Naive thymus-derived CD4-positive, alpha-beta T cell (primary cell): ENCODE data around the gene ZNF44. TPM values are rescaled to one million over a fixed set of nuclear protein-coding genes. Genes with fewer than 3 reads are reported as not detected.

Experiments
- ATAC-seq: fragments of 150-1000 bp; cut with Tn5 transposase; 2 replicates; pipeline ENCODE4 v1.10.0; 2021; ENCODE audit warnings: mild to moderate bottlenecking, moderate library complexity
- CTCF ChIA-PET: fragments of 350-600 bp; sonication (Branson Sonifier 250); formaldehyde crosslinking; loops from one replicate; lab custom pipeline; 2021; ENCODE audit warnings: antibody characterized with exemption; lab: Charles Lee
- POLR2A ChIA-PET: fragments of 350-600 bp; sonication (Branson Sonifier 250); formaldehyde crosslinking; loops from one replicate; lab custom pipeline; 2021; ENCODE audit warnings: antibody characterized with exemption, inconsistent platforms; lab: Charles Lee
- DNase-seq, 9 donors: peaks; one replicate each; pipeline versions ENCODE4 v3.0.0 to v3.0.0-alpha.2; 2020 to 2022; ENCODE audit warnings: mixed read lengths in 1 of 9
- H3K27ac ChIP-seq: one replicate; pipeline ENCODE4 v1.7.0; 2013; ENCODE audit warnings: mild to moderate bottlenecking, low read depth, low read length, moderate library complexity
- H3K27me3 ChIP-seq, 2 donors: one replicate each; pipeline ENCODE4 v1.7.0; 2013; ENCODE audit warnings: low read length in 2 of 2, mild to moderate bottlenecking in 2 of 2, moderate library complexity in 2 of 2; ENCODE audit not compliant: control insufficient read depth in 2 of 2, insufficient read depth in 2 of 2
- H3K36me3 ChIP-seq, 3 experiments: 1 replicate in 2 of 3; 2 replicates in 1 of 3; pipeline ENCODE4 v1.7.0; 2013; ENCODE audit warnings: low read length in 3 of 3, mild to moderate bottlenecking in 3 of 3, moderate library complexity in 1 of 3; ENCODE audit not compliant: insufficient read depth in 3 of 3, control insufficient read depth in 2 of 3
- H3K4me1 ChIP-seq, 2 donors: one replicate each; pipeline ENCODE4 v1.7.0; 2013; ENCODE audit warnings: low read length in 2 of 2, mild to moderate bottlenecking in 2 of 2, moderate library complexity in 1 of 2; ENCODE audit not compliant: control insufficient read depth in 2 of 2, insufficient read depth in 2 of 2
- H3K4me3 ChIP-seq: 2 replicates; pipeline ENCODE4 v1.7.0; 2013; ENCODE audit warnings: mild to moderate bottlenecking, low read length
- H3K9me3 ChIP-seq, 3 experiments: 1 replicate in 2 of 3; 2 replicates in 1 of 3; pipeline ENCODE4 v1.7.0; 2013; ENCODE audit warnings: low read length in 3 of 3; ENCODE audit not compliant: control insufficient read depth in 2 of 3
- H3K27ac Mint-ChIP-seq, 9 donors: one replicate each; pipeline ENCODE4 v1.8.0; 2020 to 2022; ENCODE audit warnings: mixed read lengths in 9 of 9, mild to moderate bottlenecking in 8 of 9, moderate library complexity in 5 of 9, inconsistent platforms in 2 of 9
- H3K27me3 Mint-ChIP-seq, 5 donors: one replicate each; pipeline ENCODE4 v1.8.0; 2021 to 2022; ENCODE audit warnings: mixed read lengths in 5 of 5, mild to moderate bottlenecking in 1 of 5
- H3K36me3 Mint-ChIP-seq, 5 donors: one replicate each; pipeline ENCODE4 v1.8.0; 2020 to 2022; ENCODE audit warnings: mixed read lengths in 5 of 5, mild to moderate bottlenecking in 3 of 5, inconsistent platforms in 1 of 5
- H3K4me1 Mint-ChIP-seq, 7 donors: one replicate each; pipeline ENCODE4 v1.8.0; 2020 to 2022; ENCODE audit warnings: mixed read lengths in 7 of 7, mild to moderate bottlenecking in 3 of 7, inconsistent platforms in 1 of 7
- H3K4me3 Mint-ChIP-seq, 10 donors: one replicate each; pipeline ENCODE4 v1.8.0; 2020 to 2022; ENCODE audit warnings: mild to moderate bottlenecking in 10 of 10, mixed read lengths in 10 of 10, moderate library complexity in 6 of 10, inconsistent platforms in 2 of 10
- H3K9me3 Mint-ChIP-seq, 11 donors: one replicate each; pipeline ENCODE4 v1.8.0; 2020 to 2022; ENCODE audit warnings: mixed read lengths in 11 of 11, mild to moderate bottlenecking in 4 of 11, inconsistent platforms in 1 of 11, moderate library complexity in 1 of 11
- intact Hi-C, 2 donors: fragments of 100-400 bp; cut with micrococcal nuclease; formaldehyde crosslinking; loops; one replicate each; pipeline ENCODE4 v1.15.1; 2023
- polyA plus RNA-seq, 2 donors: library from polyadenylated mRNA; unstranded; fragments of 300-500 nt; fragmentation: Illumina TruSeq; gene quantifications; one replicate each; pipeline ENCODE4 v1.2.3, GENCODE V29; 2021
- total RNA-seq, 6 experiments: library from RNA in 5 of 6; stranded (reverse) in 5 of 6; gene quantifications; 1 replicate in 5 of 6; 2 replicates in 1 of 6; pipeline ENCODE4 v1.2.3 and lab custom pipeline; 2021 to 2026

ZNF44 gene
- total and polyA plus RNA-seq, 7 experiments from 2014 or later: 16.3 to 67.4 (median 31.3) TPM

GRCh38 chr19:12270854-12271253 lies 23.8 kb downstream of the ZNF44 start:
- Histone ChIP-seq H3K4me1 (no peaks in the 10 kb centered on the region), H3K36me3 (peaks cover 19 to 52% (median 20%) of the 10 kb centered on the region in 3 experiments), H3K27ac (no peak overlapping the region), H3K9me3 (peaks cover 15 to 81% (median 48%) of the 10 kb centered on the region in 3 experiments), H3K4me3 (no peak overlapping the region), H3K27me3 (no peaks in the 10 kb centered on the region)
- ATAC-seq (no peak), DNase-seq (no peak)
- POLR2A ChIA-PET: interaction anchor here (1.0 kb wide), 1 partner anchor 17 kb away, joined by 4 read pairs; no protein-coding TSS in a partner anchor
- Mint-ChIP-seq H3K9me3 (peaks cover 15 to 96% (median 69%) of the 10 kb centered on the region in 11 donors), H3K36me3 (peaks cover 35 to 73% (median 63%) of the 10 kb centered on the region in 5 donors), H3K27me3 (no peaks in the 10 kb centered on the region), H3K4me3 (peak overlapping the region in 1 of 10 donors; percentile 53), H3K27ac (no peak overlapping the region), H3K4me1 (peaks cover 0 to 4% (median 0%) of the 10 kb centered on the region in 7 donors)
- intact Hi-C loops: no loop called here
- CTCF ChIA-PET: no interaction called here

DNA sequence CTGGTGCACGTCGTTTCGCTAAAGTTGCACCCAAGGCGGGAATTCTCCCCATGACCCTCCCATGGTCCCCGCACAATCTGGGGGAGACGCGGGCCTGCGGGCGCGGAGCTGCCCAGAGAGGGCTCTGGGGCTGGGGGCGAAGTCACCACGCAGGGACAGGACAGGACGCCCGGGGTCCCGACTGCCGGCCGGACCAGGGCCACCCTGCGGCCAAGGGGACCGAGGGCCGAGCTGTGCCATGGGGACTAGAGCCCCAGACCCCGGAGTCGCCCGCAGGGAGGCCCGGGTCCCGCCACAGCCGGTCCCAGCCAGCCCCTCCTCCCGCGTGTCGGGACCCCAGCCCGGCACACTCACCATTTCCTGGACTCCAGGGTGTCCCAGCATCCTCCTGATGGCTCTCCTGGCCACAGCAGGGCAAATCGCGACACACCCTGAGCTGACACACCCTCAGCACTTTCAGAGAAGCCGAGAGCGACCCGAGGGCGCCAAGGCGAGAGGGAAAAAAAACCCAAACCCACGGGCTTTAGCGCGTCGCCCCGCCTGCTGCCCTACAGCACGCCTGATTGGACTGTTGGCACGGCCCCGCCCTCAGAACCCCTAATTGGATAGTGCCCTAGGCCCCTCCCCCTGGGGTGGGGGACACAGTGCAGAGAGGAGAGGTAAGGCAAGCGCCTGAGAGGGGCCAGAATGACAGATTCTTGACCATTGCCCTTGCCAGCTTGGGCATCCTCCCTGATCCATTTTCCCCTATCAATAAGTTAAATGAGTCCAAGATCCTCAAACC lies 28.6 kb downstream of the ZNF44 start:
- H3K9me3 ChIP-seq: peaks cover 0 to 65% (median 20%) of the 10 kb centered on the region in 3 experiments
- ChIA-PET POLR2A (no interaction called here), CTCF (no interaction called here)
- Mint-ChIP-seq H3K4me3 (no peak overlapping the region), H3K27ac (no peak overlapping the region), H3K27me3 (no peaks in the 10 kb centered on the region), H3K9me3 (peaks cover 6 to 87% (median 48%) of the 10 kb centered on the region in 11 donors), H3K4me1 (peaks cover 0 to 5% (median 0%) of the 10 kb centered on the region in 7 donors), H3K36me3 (peaks cover 21 to 45% (median 33%) of the 10 kb centered on the region in 5 donors)
- H3K4me3 ChIP-seq: no peak overlapping the region
- no peak overlapping the region for H3K27ac ChIP-seq
- peaks cover 0 to 9% (median under 1%) of the 10 kb centered on the region in 3 experiments for H3K36me3 ChIP-seq
- no peaks in the 10 kb centered on the region for H3K4me1 ChIP-seq
- DNase-seq: no peak
- no peak for ATAC-seq
- intact Hi-C loops: no loop called here
- H3K27me3 ChIP-seq: no peaks in the 10 kb centered on the region

GRCh38 chr19:12261554-12261953 lies 33.1 kb downstream of the ZNF44 start:
- H3K36me3 Mint-ChIP-seq: peaks cover 2 to 35% (median 29%) of the 10 kb centered on the region in 5 donors
- Histone ChIP-seq H3K4me1 (no peaks in the 10 kb centered on the region), H3K27ac (no peak overlapping the region), H3K36me3 (no peaks in the 10 kb centered on the region), H3K4me3 (no peak overlapping the region), H3K27me3 (no peaks in the 10 kb centered on the region), H3K9me3 (peaks cover 0 to 41% (median 9%) of the 10 kb centered on the region in 3 experiments)
- H3K27ac Mint-ChIP-seq: no peak overlapping the region
- intact Hi-C loops: no loop called here
- peaks cover 0 to 7% (median 0%) of the 10 kb centered on the region in 7 donors for H3K4me1 Mint-ChIP-seq
- H3K4me3 Mint-ChIP-seq: no peak overlapping the region
- ATAC-seq (no peak), DNase-seq (no peak)
- H3K27me3 Mint-ChIP-seq: no peaks in the 10 kb centered on the region
- H3K9me3 Mint-ChIP-seq: peaks cover 4 to 76% (median 34%) of the 10 kb centered on the region in 11 donors
- ChIA-PET CTCF (no interaction called here), POLR2A (interaction anchor here (0.6 kb wide), 1 partner anchor 202 kb away, joined by 3 read pairs; no protein-coding TSS in a partner anchor)

DNA sequence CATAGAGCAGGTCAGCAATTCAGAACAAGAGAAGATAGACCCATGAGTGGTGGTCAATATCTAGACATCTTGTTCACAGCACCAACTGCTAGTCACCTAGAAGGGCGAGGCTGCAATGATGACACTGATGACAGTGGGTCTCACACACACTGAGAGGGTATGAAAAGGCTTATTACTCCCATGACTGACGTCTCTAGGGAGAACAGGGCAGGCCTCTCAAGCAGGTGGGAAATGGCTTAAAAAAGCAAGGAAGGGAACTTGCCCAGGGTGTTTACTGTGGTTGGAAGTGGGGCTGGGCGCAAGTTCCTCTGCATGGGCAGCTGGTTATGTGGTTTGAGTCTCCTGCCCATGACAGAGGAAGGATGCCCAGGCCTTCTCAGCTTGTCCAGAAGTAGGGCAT lies 33.8 kb downstream of the ZNF44 start:
- CTCF ChIA-PET: no interaction called here
- Mint-ChIP-seq H3K27me3 (no peaks in the 10 kb centered on the region), H3K4me3 (no peak overlapping the region), H3K9me3 (peaks cover 4 to 78% (median 35%) of the 10 kb centered on the region in 11 donors), H3K36me3 (peaks cover 2 to 41% (median 31%) of the 10 kb centered on the region in 5 donors), H3K27ac (no peak overlapping the region), H3K4me1 (peaks cover 0 to 7% (median 0%) of the 10 kb centered on the region in 7 donors)
- Histone ChIP-seq H3K27ac (no peak overlapping the region), H3K4me3 (no peak overlapping the region), H3K9me3 (peaks cover 0 to 34% (median 9%) of the 10 kb centered on the region in 3 experiments), H3K27me3 (no peaks in the 10 kb centered on the region), H3K4me1 (no peaks in the 10 kb centered on the region), H3K36me3 (no peaks in the 10 kb centered on the region)
- intact Hi-C loops: no loop called here
- POLR2A ChIA-PET: interaction anchor here (0.6 kb wide), 1 partner anchor 201 kb away, joined by 3 read pairs; no protein-coding TSS in a partner anchor
- ATAC-seq (no peak), DNase-seq (no peak)

- peaks cover 0 to 7% (median 0%) of the 10 kb centered on the region in 7 donors for H3K4me1 Mint-ChIP-seq
- Histone ChIP-seq H3K4me1 (no peaks in the 10 kb centered on the region), H3K4me3 (no peak overlapping the region), H3K27ac (no peak overlapping the region), H3K27me3 (no peaks in the 10 kb centered on the region), H3K36me3 (no peaks in the 10 kb centered on the region), H3K9me3 (peaks cover 0 to 28% (median 9%) of the 10 kb centered on the region in 3 experiments)
- H3K27ac Mint-ChIP-seq: no peak overlapping the region
- ChIA-PET POLR2A (no interaction called here), CTCF (no interaction called here)
- no peak overlapping the region for H3K4me3 Mint-ChIP-seq
- intact Hi-C loops: no loop called here
- peaks cover 0 to 39% (median 25%) of the 10 kb centered on the region in 5 donors for H3K36me3 Mint-ChIP-seq
- ATAC-seq (no peak), DNase-seq (no peak)
- no peaks in the 10 kb centered on the region for H3K27me3 Mint-ChIP-seq
- H3K9me3 Mint-ChIP-seq: peaks cover 4 to 77% (median 36%) of the 10 kb centered on the region in 11 donors
Measured at GRCh38 chr19:12260236-12260635, 34.4 kb downstream of the ZNF44 start.

DNA sequence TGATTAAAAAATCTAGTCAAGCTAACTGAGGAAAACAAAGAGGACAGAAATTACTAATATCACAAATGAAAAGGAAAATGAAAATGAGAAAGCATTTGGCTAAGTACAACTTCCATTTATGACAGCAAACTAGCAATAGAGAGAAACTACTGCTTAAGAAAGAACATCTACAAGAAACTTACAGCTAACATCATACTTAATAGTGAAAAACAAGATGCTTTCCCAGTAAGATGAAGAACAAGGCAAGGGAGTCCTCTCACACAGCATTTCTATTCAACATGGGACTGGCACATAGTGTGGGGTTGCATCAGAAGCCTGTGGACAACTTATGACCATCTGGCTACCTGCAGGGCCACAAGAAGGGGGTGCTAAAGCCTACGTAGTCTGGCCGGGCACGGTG lies 39.3 kb downstream of the ZNF44 start:
- ATAC-seq (no peak), DNase-seq (no peak)
- Mint-ChIP-seq H3K27me3 (no peaks in the 10 kb centered on the region), H3K4me3 (no peak overlapping the region), H3K9me3 (peaks cover under 1 to 80% (median 27%) of the 10 kb centered on the region in 11 donors), H3K36me3 (peaks cover 6 to 35% (median 22%) of the 10 kb centered on the region in 5 donors), H3K27ac (no peak overlapping the region), H3K4me1 (peaks cover 0 to 4% (median 0%) of the 10 kb centered on the region in 7 donors)
- CTCF ChIA-PET: no interaction called here
- peaks cover 0 to 16% (median 5%) of the 10 kb centered on the region in 3 experiments for H3K9me3 ChIP-seq
- peaks cover 0 to under 1% (median under 1%) of the 10 kb centered on the region in 3 experiments for H3K36me3 ChIP-seq
- POLR2A ChIA-PET: no interaction called here
- no peak overlapping the region for H3K4me3 ChIP-seq
- H3K4me1 ChIP-seq: no peaks in the 10 kb centered on the region
- H3K27me3 ChIP-seq: no peaks in the 10 kb centered on the region
- no peak overlapping the region for H3K27ac ChIP-seq
- intact Hi-C loops: no loop called here
